ENCODE data around the gene MAP3K4.
"Not testable (repeated sequence)": the region's sequence is repeated elsewhere in the genome, so short reads cannot be mapped to it uniquely, and the experiment has no call there.

MAP3K4 gene

GRCh38 chr6:161091972-161092701 is 100.6 kb downstream of the MAP3K4 start:
- DNase-seq, result no peak

- no peak for DNase-seq
Measured at GRCh38 chr6:161094955-161095354, 103.4 kb downstream of the MAP3K4 start.

- DNase-seq, result no peak
Measured at GRCh38 chr6:161095916-161096315, 104.3 kb downstream of the MAP3K4 start.

- DNase-seq, result no peak
Measured at GRCh38 chr6:161100072-161100471, 108.5 kb downstream of the MAP3K4 start.

- no peak for DNase-seq
Measured at GRCh38 chr6:161101517-161101916, 109.9 kb downstream of the MAP3K4 start.

- no peak for DNase-seq
Measured at GRCh38 chr6:161103475-161103874, 111.9 kb downstream of the MAP3K4 start.

- no peak for DNase-seq
Measured at GRCh38 chr6:161104966-161105365, 113.4 kb downstream of the MAP3K4 start.

- DNase-seq, result no peak
Measured at GRCh38 chr6:161105408-161105807, 113.8 kb downstream of the MAP3K4 start.

- DNase-seq, result no peak
Measured at GRCh38 chr6:161107779-161108730, 116.5 kb downstream of the MAP3K4 start.

- no peak for DNase-seq
Measured at GRCh38 chr6:161108916-161109315, 117.3 kb downstream of the MAP3K4 start.

GRCh38 chr6:161109366-161109765 is 117.8 kb downstream of the MAP3K4 start:
- no peak for DNase-seq

- no peak for DNase-seq
Measured at GRCh38 chr6:161110028-161110779, 118.6 kb downstream of the MAP3K4 start.

- DNase-seq, result no peak
Measured at GRCh38 chr6:161111261-161111660, 119.7 kb downstream of the MAP3K4 start.

- DNase-seq, result no peak
Measured at GRCh38 chr6:161115468-161115867, 123.9 kb downstream of the MAP3K4 start.

- no peak for DNase-seq
Measured at GRCh38 chr6:161116554-161116953, 125.0 kb downstream of the MAP3K4 start.

- DNase-seq, result no peak
Measured at GRCh38 chr6:161117308-161117707, 125.7 kb downstream of the MAP3K4 start.

GRCh38 chr6:161117942-161118341 is 126.4 kb downstream of the MAP3K4 start:
- DNase-seq, result no peak

- DNase-seq, result not testable (repeated sequence)
Measured at GRCh38 chr6:161123319-161123718, 131.8 kb downstream of the MAP3K4 start.

GRCh38 chr6:161125591-161125990 is 134.0 kb downstream of the MAP3K4 start:
- no peak for DNase-seq

- DNase-seq, result no peak
Measured at GRCh38 chr6:161127071-161127740, 135.6 kb downstream of the MAP3K4 start.

GRCh38 chr6:161128230-161128629 is 136.7 kb downstream of the MAP3K4 start:
- DNase-seq, result no peak

- no peak for DNase-seq
Measured at GRCh38 chr6:161128680-161129196, 137.2 kb downstream of the MAP3K4 start.

Data from activated gamma-delta T cell (primary cell).